Thyroid gland (tissue), 4 donors: Measurements from ENCODE around the gene NCBP3. TPM values are rescaled to one million over a fixed set of nuclear protein-coding genes. Genes with fewer than 3 reads are reported as not detected.

Experiments
- DNase-seq, 2 donors: peaks; one replicate each; pipeline ENCODE4 v3.0.0-alpha.2; 2019
- H3K27ac ChIP-seq, 3 donors: fragments of 200-600 bp; sonication (generic); 1 replicate in 2 of 3; 2 replicates in 1 of 3; pipeline ENCODE4 v1.5.1; 2016 to 2019; ENCODE audit warnings: mild to moderate bottlenecking in 1 of 3, moderate library complexity in 1 of 3
- H3K27me3 ChIP-seq: fragments of 200-600 bp; sonication (generic); one replicate; pipeline ENCODE4 v1.5.1; 2019
- H3K36me3 ChIP-seq, 2 donors: fragments of 200-600 bp; sonication (generic); one replicate each; pipeline ENCODE4 v1.5.1; 2016 to 2019
- H3K4me1 ChIP-seq, 2 donors: fragments of 200-600 bp; sonication (generic); one replicate each; pipeline ENCODE4 v1.5.1; 2017 to 2019
- H3K4me3 ChIP-seq, 3 donors: fragments of 200-600 bp; sonication (generic); replicated peaks in 1 of 3; 1 replicate in 2 of 3; 2 replicates in 1 of 3; pipeline ENCODE4 v1.5.1; 2016; ENCODE audit warnings: mild to moderate bottlenecking in 1 of 3
- H3K9me3 ChIP-seq: fragments of 200-600 bp; sonication (generic); one replicate; pipeline ENCODE4 v1.5.1; 2017
- POLR2A ChIP-seq, 2 donors: fragments of 450-650 bp; IDR thresholded peaks; one replicate each; pipeline ENCODE4 v1.6.1; 2017; ENCODE audit warnings: antibody characterized with exemption in 2 of 2, mild to moderate bottlenecking in 2 of 2, moderate library complexity in 1 of 2
- WGBS, 2 donors: methylation state at CpG; one replicate each; pipeline ENCODE4 v1.1.5; 2017; 5-methylcytosine and 5-hydroxymethylcytosine counted together
- intact Hi-C: fragments of 100-400 bp; cut with DNase I; formaldehyde crosslinking; loops from one replicate; pipeline ENCODE4 v1.15.1; 2023
- total RNA-seq, 4 donors: library from RNA; depleted of rRNA; stranded (reverse); fragments of >200 nt; gene quantifications; one replicate each; pipeline ENCODE4 v1.2.3, GENCODE V29; 2016
- TF ChIP-seq, protein P1 (sequence below), 6 experiments: fragments of 200-600 bp in 3 of 6; fragments of 450-650 bp in 3 of 6; sonication (generic) in 3 of 6; IDR thresholded peaks; one replicate each; pipeline ENCODE4 v1.5.1; 2016 to 2019; ENCODE audit warnings: antibody characterized with exemption in 6 of 6, mild to moderate bottlenecking in 2 of 6, inconsistent platforms in 1 of 6, moderate library complexity in 1 of 6

Gene NCBP3
- total RNA-seq, 4 donors from 2014 or later, result 28.4 to 265 (median 36.1) TPM

DNA sequence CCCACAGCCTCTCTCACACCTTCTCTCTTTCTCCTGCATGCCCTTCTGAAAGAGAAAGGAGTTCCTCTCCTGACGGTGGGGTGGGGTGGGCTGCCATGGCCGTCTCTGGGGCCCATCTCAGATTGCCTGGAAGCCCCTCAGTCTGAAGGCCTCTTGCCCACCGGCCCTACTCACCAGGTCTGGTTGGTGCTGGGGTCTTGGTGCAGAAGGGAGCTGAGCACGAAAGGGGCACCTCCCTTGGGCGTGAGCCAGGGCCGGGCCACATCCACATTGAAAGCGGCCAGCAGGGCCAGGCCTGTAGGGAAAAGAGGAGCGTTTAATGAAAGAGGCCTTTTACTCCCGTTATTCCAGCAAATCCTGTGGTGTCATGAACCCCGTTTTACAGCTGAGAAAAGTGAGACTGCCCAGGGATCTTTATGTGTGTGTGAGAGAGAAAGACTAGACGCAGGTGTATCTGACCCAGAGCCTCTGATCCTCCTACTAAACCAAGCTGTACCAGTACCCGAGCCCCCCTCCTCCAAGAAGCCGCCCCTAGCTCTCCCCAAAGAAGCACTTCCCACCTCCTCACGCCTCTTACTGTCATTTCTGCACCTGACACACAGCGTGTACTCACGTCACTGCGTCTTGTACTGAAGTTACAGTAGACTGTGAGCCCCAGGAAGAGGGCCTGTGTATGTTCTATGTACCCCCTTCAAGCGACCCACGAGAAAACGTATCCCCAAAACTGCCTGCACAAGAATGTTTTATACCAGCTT, 68.5 kb downstream of the NCBP3 start:
- no peak overlapping the region for H3K27ac ChIP-seq
- H3K27me3 ChIP-seq, result no peaks in the 10 kb centered on the region
- DNase-seq, result no peak
- H3K4me1 ChIP-seq, result no peaks in the 10 kb centered on the region
- no peaks in the 10 kb centered on the region for H3K9me3 ChIP-seq
- no peak overlapping the region for H3K4me3 ChIP-seq
- intact Hi-C loops, result no loop called here
- TF ChIP-seq POLR2A (IDR thresholded peaks at IDR 0.05), result no peak
- TF ChIP-seq, protein P1, sequence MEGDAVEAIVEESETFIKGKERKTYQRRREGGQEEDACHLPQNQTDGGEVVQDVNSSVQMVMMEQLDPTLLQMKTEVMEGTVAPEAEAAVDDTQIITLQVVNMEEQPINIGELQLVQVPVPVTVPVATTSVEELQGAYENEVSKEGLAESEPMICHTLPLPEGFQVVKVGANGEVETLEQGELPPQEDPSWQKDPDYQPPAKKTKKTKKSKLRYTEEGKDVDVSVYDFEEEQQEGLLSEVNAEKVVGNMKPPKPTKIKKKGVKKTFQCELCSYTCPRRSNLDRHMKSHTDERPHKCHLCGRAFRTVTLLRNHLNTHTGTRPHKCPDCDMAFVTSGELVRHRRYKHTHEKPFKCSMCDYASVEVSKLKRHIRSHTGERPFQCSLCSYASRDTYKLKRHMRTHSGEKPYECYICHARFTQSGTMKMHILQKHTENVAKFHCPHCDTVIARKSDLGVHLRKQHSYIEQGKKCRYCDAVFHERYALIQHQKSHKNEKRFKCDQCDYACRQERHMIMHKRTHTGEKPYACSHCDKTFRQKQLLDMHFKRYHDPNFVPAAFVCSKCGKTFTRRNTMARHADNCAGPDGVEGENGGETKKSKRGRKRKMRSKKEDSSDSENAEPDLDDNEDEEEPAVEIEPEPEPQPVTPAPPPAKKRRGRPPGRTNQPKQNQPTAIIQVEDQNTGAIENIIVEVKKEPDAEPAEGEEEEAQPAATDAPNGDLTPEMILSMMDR (IDR thresholded peaks at IDR 0.05), result no peak
- 89 to 91% methylated on average over 17 to 20 of the region's 20 CpGs for WGBS, 2 donors
- no peaks in the 10 kb centered on the region for H3K36me3 ChIP-seq

DNA sequence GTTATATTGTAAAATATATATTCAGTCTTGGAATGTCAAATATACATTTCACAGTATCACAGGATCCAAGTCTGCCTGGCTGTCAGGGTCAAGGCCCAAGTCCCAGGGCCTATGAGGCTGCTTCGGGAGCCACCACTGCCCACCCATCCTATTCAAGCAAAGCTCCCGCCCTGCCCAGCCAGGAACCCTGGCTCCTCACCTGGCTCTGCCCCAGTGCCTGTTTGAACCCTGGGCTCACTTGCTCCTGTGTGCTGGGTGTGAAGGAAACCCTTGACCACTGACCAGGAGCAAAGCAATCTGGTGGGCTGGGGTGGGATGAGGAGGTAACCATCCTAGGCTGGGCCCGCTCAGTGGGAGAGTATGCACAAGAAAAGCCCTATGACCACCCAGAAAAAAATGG, 72.1 kb downstream of the NCBP3 start:
- Histone ChIP-seq H3K36me3 (no peaks in the 10 kb centered on the region), H3K9me3 (no peaks in the 10 kb centered on the region), H3K27ac (no peak overlapping the region), H3K27me3 (no peaks in the 10 kb centered on the region), H3K4me3 (no peak overlapping the region), H3K4me1 (no peaks in the 10 kb centered on the region)
- intact Hi-C loops, result no loop called here
- TF ChIP-seq POLR2A (IDR thresholded peaks at IDR 0.05), result no peak
- TF ChIP-seq, protein P1 (IDR thresholded peaks at IDR 0.05), result no peak
- no peak for DNase-seq
- 92 to 100% methylated on average over 3 of the region's 3 CpGs for WGBS, 2 donors

DNA sequence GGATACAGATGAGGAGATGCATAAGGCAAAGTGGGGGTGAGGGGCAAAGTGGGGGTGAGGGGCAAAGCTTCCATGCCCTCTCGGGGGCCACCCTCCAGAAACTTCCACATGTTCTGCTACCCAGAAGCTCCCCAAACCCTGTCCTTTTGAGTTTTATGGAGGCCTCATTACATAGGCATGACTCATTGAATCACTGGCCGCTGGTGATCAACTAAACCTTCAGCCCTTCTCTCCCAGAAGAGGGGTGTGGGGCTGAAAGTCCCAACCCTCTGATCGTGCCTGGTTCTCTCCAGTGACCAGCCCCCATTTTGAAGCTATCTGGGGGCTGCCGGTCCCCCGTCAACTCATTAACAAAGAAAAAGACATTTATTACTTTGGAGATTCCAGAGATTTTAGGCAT, 72.5 kb downstream of the NCBP3 start:
- Histone ChIP-seq H3K27ac (no peak overlapping the region), H3K27me3 (no peaks in the 10 kb centered on the region), H3K4me3 (no peak overlapping the region), H3K4me1 (no peaks in the 10 kb centered on the region), H3K36me3 (no peaks in the 10 kb centered on the region), H3K9me3 (no peaks in the 10 kb centered on the region)
- intact Hi-C loops, result no loop called here
- DNase-seq, result no peak
- 76 to 79% methylated on average over 5 of the region's 5 CpGs for WGBS, 2 donors
- TF ChIP-seq POLR2A (IDR thresholded peaks at IDR 0.05), result no peak
- TF ChIP-seq, protein P1 (IDR thresholded peaks at IDR 0.05), result no peak

DNA sequence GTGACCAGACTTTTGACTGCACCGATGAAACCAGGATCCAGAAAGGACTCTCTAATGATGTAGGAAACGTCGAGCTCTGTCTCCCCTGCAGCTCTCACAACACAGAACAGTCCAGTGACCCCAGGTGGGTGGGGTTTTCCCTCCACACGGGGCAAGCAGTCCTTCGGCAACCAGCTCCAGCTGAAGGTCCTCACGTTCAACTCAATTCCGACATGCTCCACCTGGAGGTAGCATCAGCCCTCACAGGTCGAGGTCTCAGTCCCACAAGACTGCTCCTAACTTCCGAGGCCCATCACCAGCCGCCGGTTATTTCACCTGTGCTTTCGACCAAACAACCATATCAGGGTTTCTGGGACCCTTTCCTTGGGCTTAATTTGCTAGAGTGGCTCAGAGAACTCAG, 73.3 kb downstream of the NCBP3 start:
- no peak overlapping the region for H3K27ac ChIP-seq
- intact Hi-C loops, result no loop called here
- no peaks in the 10 kb centered on the region for H3K27me3 ChIP-seq
- no peaks in the 10 kb centered on the region for H3K36me3 ChIP-seq
- no peaks in the 10 kb centered on the region for H3K4me1 ChIP-seq
- no peak for TF ChIP-seq POLR2A (IDR thresholded peaks at IDR 0.05)
- TF ChIP-seq, protein P1 (IDR thresholded peaks at IDR 0.05), result no peak
- H3K9me3 ChIP-seq, result no peaks in the 10 kb centered on the region
- no peak for DNase-seq
- no peak overlapping the region for H3K4me3 ChIP-seq
- WGBS, 2 donors, result 74 to 82% methylated on average over 8 to 12 of the region's 12 CpGs

DNA sequence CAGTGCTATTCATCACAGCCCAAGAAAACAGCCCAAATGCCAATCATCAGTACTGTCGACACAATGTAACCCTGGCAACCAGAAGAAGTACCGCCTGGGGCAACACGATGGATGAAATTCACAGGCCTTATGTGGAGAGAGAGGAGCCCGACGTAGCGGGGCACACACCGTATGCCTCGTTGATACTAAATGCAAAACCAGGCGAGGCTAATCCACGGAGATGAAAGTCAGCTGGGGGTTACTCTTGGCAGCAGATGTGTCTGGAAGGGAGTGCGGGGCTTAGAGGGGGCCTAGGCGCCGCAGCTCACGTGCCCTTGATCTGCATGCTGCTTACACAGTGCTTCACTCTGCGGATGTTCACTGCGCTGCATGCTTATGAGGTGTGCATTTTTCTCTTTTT, 74.9 kb downstream of the NCBP3 start:
- Histone ChIP-seq H3K36me3 (no peaks in the 10 kb centered on the region), H3K9me3 (no peaks in the 10 kb centered on the region), H3K4me1 (no peaks in the 10 kb centered on the region), H3K27me3 (no peaks in the 10 kb centered on the region), H3K4me3 (no peak overlapping the region), H3K27ac (no peak overlapping the region)
- TF ChIP-seq, protein P1 (IDR thresholded peaks at IDR 0.05), result no peak
- no peak for TF ChIP-seq POLR2A (IDR thresholded peaks at IDR 0.05)
- WGBS, 2 donors, result 68 to 70% methylated on average over 16 of the region's 16 CpGs
- no peak for DNase-seq
- intact Hi-C loops, result no loop called here
